ENCODE results near the gene NRF1.

DNA sequence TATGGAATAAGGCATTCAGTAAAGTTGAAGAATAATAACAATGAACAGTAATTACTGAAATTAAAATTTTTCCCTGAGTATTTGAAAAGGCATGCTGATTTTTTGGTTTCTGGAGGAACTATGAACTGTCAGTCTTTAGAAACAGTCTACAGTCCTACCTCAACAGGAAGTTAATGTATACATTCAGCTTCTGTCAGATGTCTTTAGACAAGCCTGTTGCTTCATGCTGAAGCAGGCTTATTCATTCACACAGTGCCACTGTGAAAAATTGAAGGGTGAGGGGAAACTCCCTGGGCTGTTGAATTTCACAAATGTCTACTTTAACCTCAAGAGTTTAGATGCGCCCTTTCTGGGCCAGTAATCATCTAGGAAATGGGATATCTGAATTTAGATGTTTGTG lies 3.5 kb downstream of the NRF1 start:
- TF ChIP-seq, protein P1, sequence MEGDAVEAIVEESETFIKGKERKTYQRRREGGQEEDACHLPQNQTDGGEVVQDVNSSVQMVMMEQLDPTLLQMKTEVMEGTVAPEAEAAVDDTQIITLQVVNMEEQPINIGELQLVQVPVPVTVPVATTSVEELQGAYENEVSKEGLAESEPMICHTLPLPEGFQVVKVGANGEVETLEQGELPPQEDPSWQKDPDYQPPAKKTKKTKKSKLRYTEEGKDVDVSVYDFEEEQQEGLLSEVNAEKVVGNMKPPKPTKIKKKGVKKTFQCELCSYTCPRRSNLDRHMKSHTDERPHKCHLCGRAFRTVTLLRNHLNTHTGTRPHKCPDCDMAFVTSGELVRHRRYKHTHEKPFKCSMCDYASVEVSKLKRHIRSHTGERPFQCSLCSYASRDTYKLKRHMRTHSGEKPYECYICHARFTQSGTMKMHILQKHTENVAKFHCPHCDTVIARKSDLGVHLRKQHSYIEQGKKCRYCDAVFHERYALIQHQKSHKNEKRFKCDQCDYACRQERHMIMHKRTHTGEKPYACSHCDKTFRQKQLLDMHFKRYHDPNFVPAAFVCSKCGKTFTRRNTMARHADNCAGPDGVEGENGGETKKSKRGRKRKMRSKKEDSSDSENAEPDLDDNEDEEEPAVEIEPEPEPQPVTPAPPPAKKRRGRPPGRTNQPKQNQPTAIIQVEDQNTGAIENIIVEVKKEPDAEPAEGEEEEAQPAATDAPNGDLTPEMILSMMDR (IDR thresholded peaks at IDR 0.05) = no peak
- no peak for TF ChIP-seq POLR2AphosphoS5 (IDR thresholded peaks at IDR 0.05; ENCODE audit: low read depth, low read length)
